Stimulated activated CD8-positive, alpha-beta memory T cell treated with anti-CD3 and anti-CD28 coated beads, Interleukin-12 subunit alpha, Interleukin-12 subunit beta, amount 100 ng/mL, for 4 hours (primary cell): Measurements from ENCODE around the gene ATP9B.

Source experiments
- DNase-seq: peaks from one replicate; pipeline ENCODE4 v3.0.0-alpha.2; 2020; ENCODE audit warnings: low read depth

The ATP9B gene

DNA sequence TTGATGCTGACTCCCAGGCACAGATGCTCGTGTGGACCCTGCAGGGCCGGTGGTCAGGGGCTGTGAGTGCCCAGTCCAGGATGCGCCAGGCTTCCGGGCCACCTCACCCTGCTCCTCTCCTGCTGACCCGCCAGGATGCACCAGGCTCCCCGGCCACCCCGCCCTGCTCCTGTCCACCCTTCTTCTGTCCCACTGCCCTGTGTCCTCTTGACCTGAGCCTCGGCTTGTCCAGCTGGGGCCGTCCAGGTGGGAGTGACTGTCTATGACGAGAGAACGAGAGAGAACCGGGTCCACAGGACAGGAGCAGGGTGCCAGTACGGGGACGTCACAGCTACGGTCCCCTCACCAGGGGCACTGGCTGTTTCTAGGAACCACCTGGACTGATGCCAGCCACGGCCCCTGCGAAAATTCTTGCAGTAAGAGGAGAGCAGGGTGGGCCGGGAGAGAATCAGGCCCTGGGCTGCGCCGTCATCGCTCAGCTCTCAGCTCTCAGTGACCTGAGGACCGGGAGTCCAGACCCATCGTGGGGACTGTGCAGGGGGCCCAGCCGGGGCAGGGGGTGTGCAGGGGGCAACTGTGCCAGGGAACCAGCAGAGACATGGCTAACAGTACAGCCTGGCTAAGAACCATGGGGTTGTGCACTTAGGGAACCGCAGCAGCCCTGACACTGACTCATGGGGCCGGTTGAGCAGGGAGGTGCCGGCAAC is 313.6 kb downstream of the ATP9B start:
- no peak for DNase-seq

DNA sequence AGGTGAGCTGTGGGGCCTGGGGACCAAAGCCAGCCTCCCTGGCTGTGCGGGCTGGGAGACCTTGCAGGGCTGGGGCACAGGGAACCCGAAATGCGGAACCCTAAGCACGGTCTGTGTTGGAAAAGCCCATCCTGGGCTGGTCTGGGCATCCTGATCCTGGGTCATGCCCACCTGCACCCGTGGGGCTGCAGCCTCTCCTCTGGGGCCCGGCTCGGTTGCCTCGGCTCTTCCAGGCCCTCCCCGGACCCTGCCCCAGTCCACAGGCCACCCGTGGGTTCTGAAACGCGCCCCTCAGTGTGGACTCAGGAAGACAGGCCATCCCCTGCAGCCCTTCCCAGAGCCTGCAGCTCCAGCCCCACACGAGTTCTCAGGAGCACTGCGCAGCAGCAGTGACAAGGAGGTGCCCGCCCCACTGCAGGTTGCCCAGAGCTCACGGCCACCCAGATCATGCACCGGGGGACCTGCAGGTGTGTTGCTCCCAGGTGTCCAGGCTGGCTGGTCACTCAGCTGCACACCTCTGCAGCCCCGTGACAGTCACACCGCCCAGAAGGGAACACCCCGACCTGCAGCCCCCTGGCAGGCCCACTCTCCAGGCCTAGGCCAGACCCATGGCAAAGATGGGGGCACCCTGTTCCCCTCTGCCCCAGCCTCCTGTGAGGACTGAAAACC is 314.3 kb downstream of the ATP9B start:
- no peak for DNase-seq

DNA sequence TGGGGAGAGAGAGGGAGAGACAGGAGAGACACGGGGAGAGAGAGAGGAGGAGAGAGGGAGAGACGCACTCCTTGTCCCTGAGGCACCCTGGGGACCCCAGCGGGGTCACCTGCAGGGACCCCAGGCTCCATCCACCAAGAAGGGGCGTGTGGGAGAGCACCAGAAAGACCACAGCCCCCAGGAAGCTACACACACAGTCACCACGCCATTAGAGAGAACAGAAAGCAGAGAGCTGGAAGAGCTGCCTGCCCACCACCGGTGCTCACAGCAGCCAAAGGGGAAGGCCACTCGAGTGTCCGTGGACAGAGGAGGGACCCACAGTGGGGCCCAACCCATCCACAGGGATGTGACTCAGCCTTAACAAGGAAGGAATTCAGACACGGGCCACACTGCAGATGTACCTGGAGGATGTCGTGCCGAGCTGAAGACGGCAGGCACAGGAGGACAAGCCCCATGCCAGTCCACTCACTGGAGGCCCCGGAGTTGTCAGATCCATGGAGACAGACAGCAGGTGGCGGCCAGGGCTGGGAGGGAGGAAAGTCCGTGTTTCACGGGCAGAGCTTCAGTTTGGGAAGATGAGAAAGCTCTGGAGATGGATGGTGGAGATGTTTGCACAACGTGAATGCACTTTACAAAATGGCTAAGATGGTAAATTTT is 315.1 kb downstream of the ATP9B start:
- DNase-seq, result no peak

GRCh38 chr18:79384834-79385233 is 315.6 kb downstream of the ATP9B start:
- DNase-seq, result no peak

DNA sequence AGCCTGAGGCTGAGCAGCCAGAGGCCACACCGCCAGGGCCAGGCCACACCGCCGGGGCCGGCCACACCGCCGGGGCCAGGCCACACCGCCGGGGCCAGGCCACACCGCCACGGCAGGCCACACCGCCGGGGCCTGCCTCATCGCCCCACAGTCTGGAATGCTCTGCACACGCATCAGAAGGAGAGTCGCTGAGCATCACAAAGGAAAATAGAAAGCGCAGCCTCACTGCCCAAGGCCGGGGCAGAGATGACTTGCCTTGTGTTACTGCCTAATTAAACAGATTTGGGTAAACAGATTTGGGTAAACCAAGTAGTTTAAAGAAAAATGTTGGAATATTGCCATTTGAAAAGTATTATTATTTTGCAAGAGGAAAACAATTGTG is 316.1 kb downstream of the ATP9B start:
- no peak for DNase-seq

GRCh38 chr18:79385708-79386341 is 316.6 kb downstream of the ATP9B start:
- DNase-seq, result no peak

GRCh38 chr18:79386547-79386946 is 317.4 kb downstream of the ATP9B start:
- no peak for DNase-seq

- DNase-seq, result no peak
These were observed 318.0 kb downstream of the ATP9B start for GRCh38 chr18:79387214-79387613.

- no peak for DNase-seq
These were observed 318.4 kb downstream of the ATP9B start for GRCh38 chr18:79387615-79388014.

DNA sequence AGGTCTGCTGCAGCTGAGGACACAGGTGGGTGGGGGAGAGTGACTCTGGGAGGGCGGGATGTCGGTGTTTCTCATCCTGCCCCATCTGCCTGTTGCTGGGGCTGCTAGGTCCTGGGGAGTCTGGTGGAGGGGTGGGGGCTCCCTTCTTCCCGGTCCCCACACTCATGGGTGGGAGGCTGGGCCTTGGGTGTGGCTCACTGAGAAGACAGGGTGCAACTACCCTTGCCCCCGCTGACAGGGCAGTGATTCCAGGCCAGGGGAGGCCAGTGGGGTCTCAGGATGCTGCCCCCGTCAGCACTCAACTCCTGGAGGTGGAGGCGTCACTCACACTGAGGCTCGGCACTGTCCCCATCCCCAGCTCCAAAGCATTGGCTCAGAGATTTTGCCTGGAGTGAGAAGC is 318.8 kb downstream of the ATP9B start:
- DNase-seq, result no peak

GRCh38 chr18:79389689-79390088 is 320.5 kb downstream of the ATP9B start:
- no peak for DNase-seq

GRCh38 chr18:79392226-79392625 is 323.0 kb downstream of the ATP9B start:
- no peak for DNase-seq

- DNase-seq, result no peak
These were observed 324.0 kb downstream of the ATP9B start for GRCh38 chr18:79393181-79393634.

DNA sequence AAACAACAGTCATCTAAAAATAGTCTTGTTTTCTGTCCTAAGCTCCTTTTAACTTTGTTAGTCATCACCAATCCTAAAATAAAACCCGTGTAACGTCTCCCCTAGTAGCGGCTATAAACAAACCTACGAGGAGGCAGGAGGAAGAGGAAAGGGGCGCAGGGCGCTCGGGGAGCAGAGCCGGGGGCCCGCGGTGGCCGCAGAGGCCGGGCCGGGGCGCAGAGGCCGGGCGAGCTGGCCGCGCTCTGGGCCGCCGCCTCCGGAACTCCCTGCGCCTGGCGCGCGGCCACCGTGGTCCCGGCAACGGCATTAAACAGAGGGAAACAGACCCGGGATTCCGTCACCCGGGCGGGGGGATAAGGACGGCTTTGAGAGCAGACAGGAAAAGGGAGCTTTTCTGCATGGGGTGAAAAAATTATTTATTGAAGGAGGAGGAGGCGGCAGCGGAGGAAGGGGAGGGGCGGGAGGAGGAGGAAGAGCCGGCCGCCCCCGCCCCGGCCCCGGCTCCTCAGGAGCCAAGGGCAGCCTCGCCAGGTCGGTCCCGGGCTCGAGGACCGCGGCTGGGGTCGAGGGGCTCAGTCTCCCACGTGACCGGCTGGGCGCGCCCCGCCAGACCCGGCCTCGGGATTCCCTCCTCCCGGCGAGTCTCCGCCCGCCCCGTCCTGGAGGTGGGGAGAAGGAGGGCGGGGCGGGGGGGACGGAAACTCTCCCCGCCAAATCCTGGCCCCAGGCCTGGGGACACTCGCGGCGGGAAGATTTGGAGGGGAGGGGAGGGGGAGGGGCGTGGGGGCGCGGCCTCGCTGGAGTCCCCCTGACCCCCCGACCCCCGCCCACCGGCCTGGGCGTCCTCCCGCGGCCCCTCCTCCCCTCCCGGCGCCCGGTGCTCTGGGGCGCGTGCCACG is 324.7 kb downstream of the ATP9B start:
- DNase-seq, result no peak

DNA sequence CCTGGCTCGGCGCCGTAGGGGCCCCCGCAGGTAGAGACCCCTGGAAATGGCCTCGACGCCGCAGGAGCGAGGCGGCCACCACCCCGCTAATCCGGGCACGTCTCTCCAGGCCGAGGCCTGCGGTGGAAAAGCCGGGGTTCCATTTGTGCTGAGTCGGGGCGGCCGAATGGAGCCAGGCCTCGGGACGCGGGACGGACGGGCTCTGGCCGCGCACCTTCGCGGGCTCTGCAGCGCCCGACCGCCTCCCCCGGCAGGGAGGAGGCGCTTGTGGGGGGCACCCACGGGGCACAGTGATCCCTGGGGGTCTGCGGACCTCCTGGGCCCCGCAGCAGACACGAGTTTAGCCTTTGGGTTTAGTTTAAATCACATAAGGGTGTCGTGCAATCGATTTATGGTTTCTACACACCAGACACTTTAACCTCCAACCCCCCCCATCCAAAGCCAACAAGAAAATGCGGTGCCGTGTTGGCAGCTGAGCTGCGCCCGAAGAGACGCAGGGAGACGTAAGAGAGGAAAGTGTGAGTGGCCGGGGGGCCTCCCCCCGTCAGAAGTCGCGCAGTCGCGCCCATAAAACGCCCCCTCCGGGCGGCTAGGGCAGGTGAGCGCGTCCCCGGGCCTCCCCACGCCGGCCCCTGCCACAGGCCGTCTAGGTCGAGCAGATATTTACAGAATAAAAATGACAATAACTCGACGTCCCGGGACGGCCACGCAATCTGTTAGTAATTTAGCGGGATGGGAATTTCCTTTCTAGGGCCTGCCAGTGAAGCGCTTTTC is 325.5 kb downstream of the ATP9B start:
- peak; percentile 68 for DNase-seq

- DNase-seq, result no peak
These were observed 326.1 kb downstream of the ATP9B start for GRCh38 chr18:79395308-79395640.

- DNase-seq, result peak; percentile 78
These were observed 326.7 kb downstream of the ATP9B start, which contains the start of gene NFATC1 for GRCh38 chr18:79395761-79396404. Gene NFATC1, plus strand, starts transcription at chr18:79395930. Its CDS starts 295 bp downstream, at chr18:79396225.

GRCh38 chr18:79396431-79397246 is 327.4 kb downstream of the ATP9B start:
- peak; percentile 33 for DNase-seq

DNA sequence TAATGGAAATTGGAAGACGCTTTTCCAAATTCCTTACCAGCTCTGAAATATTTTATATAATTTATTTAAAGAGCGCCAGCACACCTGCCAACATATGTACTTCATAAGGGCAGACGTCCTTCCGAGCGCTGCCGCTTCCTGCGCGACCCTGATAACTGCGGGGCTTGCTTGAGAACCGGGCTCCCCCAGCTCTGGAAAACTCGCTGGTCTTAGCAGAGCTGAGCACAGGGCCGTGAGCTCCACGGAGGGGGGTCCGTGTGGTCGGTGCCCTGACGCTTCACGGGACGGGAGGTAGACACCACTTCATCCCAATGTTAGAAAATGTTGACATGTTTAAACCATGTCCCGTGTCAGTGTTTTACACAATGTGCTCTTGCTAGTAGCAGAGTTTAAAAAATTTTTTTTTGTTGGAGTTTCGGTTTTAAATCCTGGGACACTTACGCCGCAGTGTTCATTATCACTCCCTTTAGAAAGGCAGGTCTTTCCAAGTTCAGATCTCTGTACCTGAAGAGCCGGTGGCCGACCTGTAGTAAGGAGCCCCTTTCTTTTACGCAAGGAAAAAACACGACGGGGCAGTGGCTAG is 328.1 kb downstream of the ATP9B start:
- DNase-seq, result no peak
